ENCODE measurements around the gene MCU. TPM values are rescaled to one million over a fixed set of nuclear protein-coding genes. Genes with fewer than 3 reads are reported as not detected.

MCU gene
- total RNA-seq, 6 experiments from 2014 or later = 6.2 to 14.6 (median 10.4) TPM

DNA sequence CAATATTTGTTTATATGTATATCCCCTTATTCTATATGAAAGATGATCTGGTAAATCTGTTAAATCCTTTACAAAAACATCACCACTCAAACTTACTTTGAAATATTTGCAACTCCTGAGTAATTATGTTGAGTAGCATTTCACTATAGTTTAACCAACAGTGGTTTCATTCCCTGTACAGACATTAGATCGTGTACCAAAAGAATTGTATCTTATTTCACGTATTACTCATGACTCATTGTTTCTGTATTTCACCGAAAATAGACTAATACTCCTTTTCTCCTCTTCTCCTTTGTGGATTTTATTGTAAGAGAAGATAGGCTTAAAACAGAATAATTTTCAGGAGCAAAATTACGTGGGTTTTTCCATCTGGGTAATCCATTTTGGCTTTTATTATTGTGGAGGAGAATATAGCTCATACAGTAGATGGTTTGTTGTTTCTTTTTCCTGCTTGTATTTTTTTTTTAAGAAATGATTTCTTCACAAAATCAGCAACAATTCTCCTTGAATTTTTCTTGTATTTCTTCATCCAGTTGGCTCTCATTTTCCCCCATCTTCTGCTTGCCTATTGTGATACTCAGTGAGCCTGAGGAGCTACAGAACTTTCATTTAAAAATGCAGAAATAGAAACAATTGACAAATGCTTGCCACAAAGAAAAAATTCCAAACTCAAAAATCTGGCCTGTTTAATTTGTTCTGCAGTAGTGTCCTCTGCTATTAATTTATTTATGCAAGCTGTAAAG, 111.0 kb downstream of the MCU start:
- H3K9me3 ChIP-seq = no peaks in the 10 kb centered on the region
- intact Hi-C loops (cut with DNase I) = no loop called here
- no peak for ATAC-seq

GRCh38 chr10:72808001-72808400, 116.1 kb downstream of the MCU start:
- ATAC-seq (no peak), DNase-seq (no peak)
- Histone ChIP-seq H3K4me3 (no peak overlapping the region), H3K36me3 (no peaks in the 10 kb centered on the region), H3K4me1 (no peaks in the 10 kb centered on the region), H3K27me3 (no peaks in the 10 kb centered on the region), H3K27ac (no peak overlapping the region), H3K9me3 (no peaks in the 10 kb centered on the region)
- TF ChIP-seq, protein P1, sequence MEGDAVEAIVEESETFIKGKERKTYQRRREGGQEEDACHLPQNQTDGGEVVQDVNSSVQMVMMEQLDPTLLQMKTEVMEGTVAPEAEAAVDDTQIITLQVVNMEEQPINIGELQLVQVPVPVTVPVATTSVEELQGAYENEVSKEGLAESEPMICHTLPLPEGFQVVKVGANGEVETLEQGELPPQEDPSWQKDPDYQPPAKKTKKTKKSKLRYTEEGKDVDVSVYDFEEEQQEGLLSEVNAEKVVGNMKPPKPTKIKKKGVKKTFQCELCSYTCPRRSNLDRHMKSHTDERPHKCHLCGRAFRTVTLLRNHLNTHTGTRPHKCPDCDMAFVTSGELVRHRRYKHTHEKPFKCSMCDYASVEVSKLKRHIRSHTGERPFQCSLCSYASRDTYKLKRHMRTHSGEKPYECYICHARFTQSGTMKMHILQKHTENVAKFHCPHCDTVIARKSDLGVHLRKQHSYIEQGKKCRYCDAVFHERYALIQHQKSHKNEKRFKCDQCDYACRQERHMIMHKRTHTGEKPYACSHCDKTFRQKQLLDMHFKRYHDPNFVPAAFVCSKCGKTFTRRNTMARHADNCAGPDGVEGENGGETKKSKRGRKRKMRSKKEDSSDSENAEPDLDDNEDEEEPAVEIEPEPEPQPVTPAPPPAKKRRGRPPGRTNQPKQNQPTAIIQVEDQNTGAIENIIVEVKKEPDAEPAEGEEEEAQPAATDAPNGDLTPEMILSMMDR (IDR thresholded peaks at IDR 0.05) = no peak
- no peak for TF ChIP-seq POLR2A (IDR thresholded peaks at IDR 0.05)
- 86% methylated on average over 3 of the region's 3 CpGs for WGBS (ENCODE audit: insufficient coverage, low coverage, low lambda C conversion rate, missing lambda C conversion rate)
- intact Hi-C loops (cut with DNase I) = no loop called here

More for the DNA sequence above, 111.0 kb downstream of the MCU start:
- Histone ChIP-seq H3K36me3 (no peaks in the 10 kb centered on the region), H3K4me1 (no peaks in the 10 kb centered on the region), H3K27me3 (no peaks in the 10 kb centered on the region), H3K4me3 (no peak overlapping the region), H3K27ac (no peak overlapping the region)
- WGBS (ENCODE audit: insufficient coverage, low coverage, low lambda C conversion rate, missing lambda C conversion rate) = 70% methylated on average over 4 of the region's 4 CpGs
- TF ChIP-seq, protein P1 (IDR thresholded peaks at IDR 0.05) = no peak
- TF ChIP-seq POLR2A (IDR thresholded peaks at IDR 0.05) = no peak
- no peak for DNase-seq

DNA sequence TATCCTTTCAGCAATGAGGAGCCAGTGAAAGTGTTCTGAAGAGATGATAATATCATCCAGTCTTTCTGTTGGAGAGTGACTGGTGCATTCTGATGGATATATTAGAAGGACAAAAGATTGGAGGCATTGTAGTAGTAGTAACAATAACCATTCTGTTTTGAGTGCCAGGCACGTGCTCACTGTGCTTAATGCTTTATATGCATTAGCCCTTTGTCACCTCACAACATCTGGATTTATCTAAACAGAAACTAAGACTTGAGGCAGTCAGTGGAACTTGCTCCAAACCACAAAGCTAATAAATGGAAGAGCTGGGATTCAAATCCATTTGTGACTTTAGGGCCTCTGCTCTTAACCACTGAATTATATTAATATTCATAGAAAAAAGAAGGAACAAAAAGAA, 117.1 kb downstream of the MCU start:
- no peak overlapping the region for H3K4me3 ChIP-seq
- no peak overlapping the region for H3K27ac ChIP-seq
- DNase-seq = no peak
- H3K36me3 ChIP-seq = no peaks in the 10 kb centered on the region
- no peaks in the 10 kb centered on the region for H3K27me3 ChIP-seq
- intact Hi-C loops (cut with DNase I) = no loop called here
- ATAC-seq = no peak
- no peaks in the 10 kb centered on the region for H3K4me1 ChIP-seq
- TF ChIP-seq POLR2A (IDR thresholded peaks at IDR 0.05) = no peak
- TF ChIP-seq, protein P1 (IDR thresholded peaks at IDR 0.05) = no peak
- H3K9me3 ChIP-seq = no peaks in the 10 kb centered on the region
- 100% methylated on average over 1 of the region's 1 CpG for WGBS (ENCODE audit: insufficient coverage, low coverage, low lambda C conversion rate, missing lambda C conversion rate)

DNA sequence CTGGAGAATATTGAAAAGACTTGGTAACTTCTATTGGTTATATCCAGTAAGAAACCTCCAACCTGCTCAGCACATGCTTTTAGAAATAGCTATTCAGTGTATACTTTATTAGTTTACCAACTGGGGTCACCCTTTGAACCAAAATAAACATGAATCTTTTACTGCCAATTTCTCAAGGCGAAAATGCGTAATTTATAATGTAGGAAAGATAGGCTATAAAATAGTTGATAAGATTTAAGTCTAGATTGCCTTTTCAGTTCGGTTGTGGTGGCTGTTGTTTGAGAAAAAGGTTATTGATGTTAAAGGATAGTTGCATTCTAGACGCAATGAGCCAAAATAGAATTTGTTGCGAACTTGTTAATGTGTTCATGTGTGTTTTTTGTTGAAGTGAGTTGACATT, 119.0 kb downstream of the MCU start:
- Histone ChIP-seq H3K27me3 (no peaks in the 10 kb centered on the region), H3K36me3 (no peaks in the 10 kb centered on the region), H3K9me3 (no peaks in the 10 kb centered on the region), H3K4me1 (no peaks in the 10 kb centered on the region), H3K27ac (no peak overlapping the region), H3K4me3 (no peak overlapping the region)
- intact Hi-C loops (cut with DNase I) = no loop called here
- TF ChIP-seq POLR2A (IDR thresholded peaks at IDR 0.05) = no peak
- TF ChIP-seq, protein P1 (IDR thresholded peaks at IDR 0.05) = no peak
- ATAC-seq = no peak
- DNase-seq = no peak
- 70% methylated on average over 5 of the region's 5 CpGs for WGBS (ENCODE audit: insufficient coverage, low coverage, low lambda C conversion rate, missing lambda C conversion rate)
